OCI-LY1 (cell line): ENCODE data around the gene ETV6.
"Not testable (repeated sequence)": the region's sequence is repeated elsewhere in the genome, so short reads cannot be mapped to it uniquely, and the experiment has no call there.

ENCODE experiments used
- H2AFZ ChIP-seq: fragments of 200-600 bp; sonication (generic), shearing (Covaris generic); 2 replicates; pipeline ENCODE4 v1.6.0; 2014; ENCODE audit warnings: antibody characterized with exemption, mild to moderate bottlenecking, low read length
- H3F3A ChIP-seq: fragments of 200-600 bp; sonication (generic), shearing (Covaris generic); 2 replicates; pipeline ENCODE4 v1.6.0; 2014; ENCODE audit warnings: mild to moderate bottlenecking, antibody characterized with exemption, low read length, moderate library complexity; ENCODE audit not compliant: insufficient read depth
- H3K27ac ChIP-seq: fragments of 200-600 bp; sonication (generic); 2 replicates; pipeline ENCODE4 v1.5.1; 2014; ENCODE audit warnings: low read length, mixed run types, mild to moderate bottlenecking, low read depth; ENCODE audit not compliant: poor library complexity, severe bottlenecking
- H3K27me3 ChIP-seq: fragments of 200-600 bp; sonication (generic); 2 replicates; pipeline ENCODE4 v1.6.0; 2014; ENCODE audit warnings: antibody characterized with exemption, mild to moderate bottlenecking, low read length, moderate library complexity; ENCODE audit not compliant: insufficient read depth
- H3K36me3 ChIP-seq: fragments of 200-600 bp; sonication (generic); 2 replicates; pipeline ENCODE4 v1.6.1; 2014; ENCODE audit warnings: mild to moderate bottlenecking, antibody characterized with exemption, low read length, moderate library complexity, mixed read lengths; ENCODE audit not compliant: insufficient read depth
- H3K4me1 ChIP-seq: fragments of 200-600 bp; sonication (generic); 2 replicates; pipeline ENCODE4 v1.5.1; 2014; ENCODE audit warnings: mild to moderate bottlenecking, low read length, moderate library complexity; ENCODE audit not compliant: insufficient read depth, severe bottlenecking
- H3K4me2 ChIP-seq: fragments of 200-600 bp; sonication (generic), shearing (Covaris generic); 2 replicates; pipeline ENCODE4 v1.6.1; 2014; ENCODE audit warnings: low read length
- H3K4me3 ChIP-seq: fragments of 200-600 bp; sonication (generic); 2 replicates; pipeline ENCODE4 v1.5.1; 2014; ENCODE audit warnings: low read length, low read depth, mild to moderate bottlenecking, mixed read lengths; ENCODE audit not compliant: poor library complexity, severe bottlenecking
- H3K79me2 ChIP-seq: fragments of 200-600 bp; shearing (Covaris generic); 2 replicates; pipeline ENCODE4 v1.6.1; 2016; ENCODE audit warnings: mixed run types, low read length, mixed read lengths; ENCODE audit not compliant: insufficient read depth
- H3K9ac ChIP-seq: fragments of 200-600 bp; sonication (generic), shearing (Covaris generic); 2 replicates; pipeline ENCODE4 v1.6.1; 2014; ENCODE audit warnings: mild to moderate bottlenecking, low read length, mixed read lengths
- H3K9me2 ChIP-seq: fragments of 200-600 bp; sonication (generic), shearing (Covaris generic); 2 replicates; pipeline ENCODE4 v1.6.1; 2014; ENCODE audit warnings: low read depth, mild to moderate bottlenecking, low read length, mixed read lengths
- H3K9me3 ChIP-seq: fragments of 200-600 bp; shearing (Covaris generic); 2 replicates; pipeline ENCODE4 v1.6.1; 2014; ENCODE audit warnings: low read length, mixed read lengths
- H4K20me1 ChIP-seq: fragments of 200-600 bp; sonication (generic), shearing (Covaris generic); 2 replicates; pipeline ENCODE4 v1.6.0; 2016; ENCODE audit warnings: mild to moderate bottlenecking, low read length; ENCODE audit not compliant: insufficient read depth
- EZH2 ChIP-seq: fragments of 200-600 bp; sonication (generic), shearing (Covaris generic); IDR thresholded peaks from 2 replicates; pipeline ENCODE4 v1.8.0; 2017; ENCODE audit warnings: borderline replicate concordance, mixed run types, mild to moderate bottlenecking, antibody characterized with exemption, low read length, moderate library complexity, mixed read lengths
- TF ChIP-seq, protein P1 (sequence below): fragments of 200-600 bp; sonication (generic), shearing (Covaris generic); IDR thresholded peaks from 2 replicates; pipeline ENCODE4 v1.5.1; 2017; ENCODE audit warnings: mild to moderate bottlenecking, antibody characterized with exemption, low read length, moderate library complexity, mixed read lengths

Gene ETV6

GRCh38 chr12:11623382-11623781 is 26.1 kb upstream of the ETV6 start:
- no peaks in the 10 kb centered on the region for H3K9me2 ChIP-seq
- H3K4me1 ChIP-seq = peaks cover 20% of the 10 kb centered on the region
- H2AFZ ChIP-seq = no peak overlapping the region
- no peaks in the 10 kb centered on the region for H4K20me1 ChIP-seq
- H3K79me2 ChIP-seq = no peaks in the 10 kb centered on the region
- no peaks in the 10 kb centered on the region for H3F3A ChIP-seq
- H3K27ac ChIP-seq = peak overlapping the region; percentile 64
- H3K4me3 ChIP-seq = no peak overlapping the region
- no peaks in the 10 kb centered on the region for H3K27me3 ChIP-seq
- H3K36me3 ChIP-seq = no peaks in the 10 kb centered on the region
- H3K4me2 ChIP-seq = peak overlapping the region; percentile 11
- TF ChIP-seq EZH2 = no peak
- TF ChIP-seq, protein P1, sequence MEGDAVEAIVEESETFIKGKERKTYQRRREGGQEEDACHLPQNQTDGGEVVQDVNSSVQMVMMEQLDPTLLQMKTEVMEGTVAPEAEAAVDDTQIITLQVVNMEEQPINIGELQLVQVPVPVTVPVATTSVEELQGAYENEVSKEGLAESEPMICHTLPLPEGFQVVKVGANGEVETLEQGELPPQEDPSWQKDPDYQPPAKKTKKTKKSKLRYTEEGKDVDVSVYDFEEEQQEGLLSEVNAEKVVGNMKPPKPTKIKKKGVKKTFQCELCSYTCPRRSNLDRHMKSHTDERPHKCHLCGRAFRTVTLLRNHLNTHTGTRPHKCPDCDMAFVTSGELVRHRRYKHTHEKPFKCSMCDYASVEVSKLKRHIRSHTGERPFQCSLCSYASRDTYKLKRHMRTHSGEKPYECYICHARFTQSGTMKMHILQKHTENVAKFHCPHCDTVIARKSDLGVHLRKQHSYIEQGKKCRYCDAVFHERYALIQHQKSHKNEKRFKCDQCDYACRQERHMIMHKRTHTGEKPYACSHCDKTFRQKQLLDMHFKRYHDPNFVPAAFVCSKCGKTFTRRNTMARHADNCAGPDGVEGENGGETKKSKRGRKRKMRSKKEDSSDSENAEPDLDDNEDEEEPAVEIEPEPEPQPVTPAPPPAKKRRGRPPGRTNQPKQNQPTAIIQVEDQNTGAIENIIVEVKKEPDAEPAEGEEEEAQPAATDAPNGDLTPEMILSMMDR = no peak
- no peaks in the 10 kb centered on the region for H3K9me3 ChIP-seq
- peak overlapping the region; percentile 20; the same call in 1 of the 2 replicates for H3K9ac ChIP-seq

DNA sequence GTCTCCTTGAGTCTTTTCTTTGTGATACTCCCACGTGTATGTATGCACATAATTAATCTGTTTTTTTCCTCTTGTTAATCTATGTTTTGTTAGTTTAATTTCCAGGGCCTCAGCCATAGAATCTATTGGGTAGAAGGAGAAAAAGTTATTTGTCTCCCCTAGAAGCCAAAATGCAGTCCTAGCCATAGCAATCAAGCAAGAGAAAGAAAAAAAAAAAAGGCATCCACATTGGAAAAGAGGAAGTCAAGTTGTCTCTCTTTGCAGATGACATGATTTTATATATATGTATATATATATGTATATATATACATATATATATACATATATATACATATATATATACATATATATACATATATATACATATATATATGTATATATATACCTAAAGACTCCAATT is 25.4 kb upstream of the ETV6 start:
- H4K20me1 ChIP-seq = no peaks in the 10 kb centered on the region
- no peak overlapping the region for H3K9ac ChIP-seq
- H3K4me3 ChIP-seq = no peak overlapping the region
- no peaks in the 10 kb centered on the region for H3K79me2 ChIP-seq
- H3K4me1 ChIP-seq = peaks cover 20% of the 10 kb centered on the region
- H3K27ac ChIP-seq = no peak overlapping the region
- no peaks in the 10 kb centered on the region for H3K9me3 ChIP-seq
- no peaks in the 10 kb centered on the region for H3K36me3 ChIP-seq
- H3K9me2 ChIP-seq = no peaks in the 10 kb centered on the region
- no peak overlapping the region for H3K4me2 ChIP-seq
- TF ChIP-seq, protein P1 = no peak
- no peak for TF ChIP-seq EZH2
- no peaks in the 10 kb centered on the region for H3F3A ChIP-seq
- H2AFZ ChIP-seq = no peak overlapping the region
- no peaks in the 10 kb centered on the region for H3K27me3 ChIP-seq

GRCh38 chr12:11627709-11628108 is 21.8 kb upstream of the ETV6 start:
- H4K20me1 ChIP-seq, H2AFZ ChIP-seq, H3K9me3 ChIP-seq, H3K27ac ChIP-seq, H3K79me2 ChIP-seq, H3K4me2 ChIP-seq, H3K9me2 ChIP-seq, H3F3A ChIP-seq, H3K27me3 ChIP-seq, H3K4me3 ChIP-seq, H3K36me3 ChIP-seq, H3K9ac ChIP-seq: not testable (repeated sequence)
- peaks cover 24% of the 10 kb centered on the region for H3K4me1 ChIP-seq

GRCh38 chr12:11628353-11628752 is 21.1 kb upstream of the ETV6 start:
- no peaks in the 10 kb centered on the region for H3K36me3 ChIP-seq
- H3K27ac ChIP-seq = no peak overlapping the region
- no peaks in the 10 kb centered on the region for H4K20me1 ChIP-seq
- no peaks in the 10 kb centered on the region for H3F3A ChIP-seq
- peaks cover 18% of the 10 kb centered on the region for H3K4me1 ChIP-seq
- H3K79me2 ChIP-seq = no peaks in the 10 kb centered on the region
- no peak overlapping the region for H2AFZ ChIP-seq
- H3K9me3 ChIP-seq = no peaks in the 10 kb centered on the region
- no peaks in the 10 kb centered on the region for H3K27me3 ChIP-seq
- no peak overlapping the region for H3K4me2 ChIP-seq
- no peak for TF ChIP-seq EZH2
- TF ChIP-seq, protein P1 = no peak
- H3K9ac ChIP-seq = no peak overlapping the region
- no peak overlapping the region for H3K4me3 ChIP-seq
- H3K9me2 ChIP-seq = no peaks in the 10 kb centered on the region
